ENCODE data around the gene TEF. TPM values are rescaled to one million over a fixed set of nuclear protein-coding genes. Genes with fewer than 3 reads are reported as not detected.

Gene TEF
- total and polyA plus RNA-seq, 2 donors from 2014 or later: 19.4 to 34.9 TPM

DNA sequence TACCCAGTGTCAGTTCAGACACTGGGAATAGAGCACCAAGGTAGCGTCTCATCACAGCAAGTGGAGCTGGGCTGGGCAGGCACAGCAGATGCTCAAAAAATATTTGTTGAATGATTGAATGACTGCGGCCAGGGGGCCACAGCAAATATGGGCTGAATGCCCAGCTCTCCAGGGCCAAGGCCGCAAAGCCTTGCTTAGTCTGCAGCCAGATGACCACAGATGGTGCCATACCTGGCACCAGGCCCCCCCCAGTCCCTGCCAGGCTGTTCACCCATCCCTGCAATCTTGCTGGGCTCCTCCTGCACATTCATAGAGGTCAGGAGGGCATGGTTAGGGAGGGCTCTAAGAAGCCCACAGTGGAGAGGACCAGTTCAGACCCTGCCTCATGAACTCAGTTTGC is 47.5 kb upstream of the TEF start:
- FAIRE-seq (no peak), DNase-seq (no peak)
- Histone ChIP-seq H3K27me3 (ENCODE audit: control insufficient read depth, insufficient read depth, low read length) (no peaks in the 10 kb centered on the region), H3K4me3 (ENCODE audit: low read length in 3 of 3) (no peak overlapping the region), H3K36me3 (ENCODE audit: control insufficient read depth in 2 of 3, insufficient read depth in 3 of 3, low read length in 3 of 3) (peaks cover 2 to 49% (median 16%) of the 10 kb centered on the region in 3 donors), H3K9ac (ENCODE audit: low read length in 3 of 3) (no peak overlapping the region), H3K9me3 (ENCODE audit: control insufficient read depth in 2 of 3, insufficient read depth in 1 of 3, low read length in 3 of 3) (no peaks in the 10 kb centered on the region), H3K4me1 (ENCODE audit: control insufficient read depth in 2 of 3, insufficient read depth in 2 of 3, low read depth in 1 of 3, low read length in 3 of 3) (no peaks in the 10 kb centered on the region), H3K27ac (ENCODE audit: low read depth in 2 of 2, low read length in 2 of 2) (no peak overlapping the region)
- TF ChIP-seq, protein P1, sequence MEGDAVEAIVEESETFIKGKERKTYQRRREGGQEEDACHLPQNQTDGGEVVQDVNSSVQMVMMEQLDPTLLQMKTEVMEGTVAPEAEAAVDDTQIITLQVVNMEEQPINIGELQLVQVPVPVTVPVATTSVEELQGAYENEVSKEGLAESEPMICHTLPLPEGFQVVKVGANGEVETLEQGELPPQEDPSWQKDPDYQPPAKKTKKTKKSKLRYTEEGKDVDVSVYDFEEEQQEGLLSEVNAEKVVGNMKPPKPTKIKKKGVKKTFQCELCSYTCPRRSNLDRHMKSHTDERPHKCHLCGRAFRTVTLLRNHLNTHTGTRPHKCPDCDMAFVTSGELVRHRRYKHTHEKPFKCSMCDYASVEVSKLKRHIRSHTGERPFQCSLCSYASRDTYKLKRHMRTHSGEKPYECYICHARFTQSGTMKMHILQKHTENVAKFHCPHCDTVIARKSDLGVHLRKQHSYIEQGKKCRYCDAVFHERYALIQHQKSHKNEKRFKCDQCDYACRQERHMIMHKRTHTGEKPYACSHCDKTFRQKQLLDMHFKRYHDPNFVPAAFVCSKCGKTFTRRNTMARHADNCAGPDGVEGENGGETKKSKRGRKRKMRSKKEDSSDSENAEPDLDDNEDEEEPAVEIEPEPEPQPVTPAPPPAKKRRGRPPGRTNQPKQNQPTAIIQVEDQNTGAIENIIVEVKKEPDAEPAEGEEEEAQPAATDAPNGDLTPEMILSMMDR (IDR thresholded peaks at IDR 0.05; ENCODE audit: borderline replicate concordance, extremely low read depth, insufficient read depth): no peak
- intact Hi-C loops (cut with DNase I): no loop called here

DNA sequence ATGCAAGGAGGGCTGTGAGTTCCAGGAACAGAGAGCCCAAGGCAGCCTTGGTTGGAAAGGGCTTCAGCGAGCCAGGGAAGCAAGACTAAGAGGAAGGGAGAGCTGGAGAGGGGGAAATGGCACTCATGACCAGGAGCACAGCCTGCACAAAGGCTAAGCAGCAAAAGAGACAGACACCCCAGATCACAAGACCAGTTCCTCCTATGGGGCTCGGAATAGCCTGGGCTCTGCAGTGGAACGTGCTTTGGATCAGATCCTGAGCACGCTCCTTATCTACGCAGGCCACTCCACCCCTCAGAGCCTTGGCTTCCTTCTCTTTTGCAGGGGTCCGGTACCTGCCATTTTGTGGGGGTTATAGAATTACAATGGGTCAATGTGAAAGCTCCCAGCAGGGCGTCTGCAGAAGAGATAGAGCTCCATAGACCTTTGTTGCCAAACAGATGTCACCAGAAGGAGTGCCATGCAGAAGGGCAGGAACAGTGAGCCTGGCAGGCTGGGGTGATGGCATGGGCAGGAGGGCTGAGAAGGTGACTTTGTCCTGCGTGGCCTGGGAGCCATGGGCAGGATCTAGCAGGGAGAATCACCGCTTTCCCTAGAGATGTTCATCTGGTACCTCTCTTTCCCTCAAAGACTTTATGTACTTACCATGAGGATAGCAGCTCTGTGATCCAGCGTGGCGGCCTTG is 46.6 kb upstream of the TEF start:
- no peaks in the 10 kb centered on the region for H3K9me3 ChIP-seq (ENCODE audit: control insufficient read depth in 2 of 3, insufficient read depth in 1 of 3, low read length in 3 of 3)

DNA sequence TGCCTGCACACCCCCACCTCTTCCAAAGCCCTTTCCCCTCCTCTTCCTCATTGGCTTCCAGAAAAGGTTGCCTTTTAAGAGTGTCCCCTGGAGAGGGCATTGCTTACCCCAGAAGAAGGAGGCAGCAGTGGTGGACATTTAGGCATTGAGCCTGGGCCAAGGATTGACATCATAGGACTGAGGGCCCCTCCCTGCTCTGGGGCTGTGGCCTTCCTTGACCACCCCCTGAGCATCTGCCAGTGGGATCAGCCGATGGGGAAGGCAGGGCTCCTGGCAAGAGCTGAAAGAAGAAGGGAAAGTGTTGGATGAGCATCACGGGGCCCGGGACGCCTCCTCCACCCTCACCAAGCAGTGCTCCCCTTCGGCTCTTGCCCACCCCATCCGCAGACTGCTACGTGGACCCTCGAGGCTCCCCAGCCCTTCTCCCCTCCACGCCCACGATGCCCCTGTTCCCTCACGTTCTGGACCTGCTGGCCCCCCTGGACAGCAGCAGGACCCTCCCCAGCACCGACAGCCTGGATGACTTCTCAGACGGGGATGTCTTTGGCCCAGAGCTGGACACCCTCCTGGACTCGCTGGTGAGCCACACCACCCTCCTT is 43.0 kb upstream of the TEF start:
- Histone ChIP-seq H3K27ac (ENCODE audit: low read depth in 2 of 2, low read length in 2 of 2) (no peak overlapping the region), H3K27me3 (ENCODE audit: control insufficient read depth, insufficient read depth, low read length) (no peaks in the 10 kb centered on the region), H3K9ac (ENCODE audit: low read length in 3 of 3) (no peak overlapping the region), H3K4me3 (ENCODE audit: low read length in 3 of 3) (no peak overlapping the region), H3K36me3 (ENCODE audit: control insufficient read depth in 2 of 3, insufficient read depth in 3 of 3, low read length in 3 of 3) (peaks cover 0 to 28% (median 7%) of the 10 kb centered on the region in 3 donors), H3K4me1 (ENCODE audit: control insufficient read depth in 2 of 3, insufficient read depth in 2 of 3, low read depth in 1 of 3, low read length in 3 of 3) (peaks cover 0 to 5% (median 0%) of the 10 kb centered on the region in 3 donors), H3K9me3 (ENCODE audit: control insufficient read depth in 2 of 3, insufficient read depth in 1 of 3, low read length in 3 of 3) (no peaks in the 10 kb centered on the region)
- intact Hi-C loops (cut with DNase I): no loop called here
- TF ChIP-seq, protein P1 (IDR thresholded peaks at IDR 0.05; ENCODE audit: borderline replicate concordance, extremely low read depth, insufficient read depth): no peak
- FAIRE-seq (no peak), DNase-seq (no peak)

More for the DNA sequence above, 46.6 kb upstream of the TEF start:
- no peaks in the 10 kb centered on the region for H3K27me3 ChIP-seq (ENCODE audit: control insufficient read depth, insufficient read depth, low read length)
- no peaks in the 10 kb centered on the region for H3K4me1 ChIP-seq (ENCODE audit: control insufficient read depth in 2 of 3, insufficient read depth in 2 of 3, low read depth in 1 of 3, low read length in 3 of 3)
- H3K36me3 ChIP-seq (ENCODE audit: control insufficient read depth in 2 of 3, insufficient read depth in 3 of 3, low read length in 3 of 3): peaks cover 2 to 46% (median 12%) of the 10 kb centered on the region in 3 donors
- H3K9ac ChIP-seq (ENCODE audit: low read length in 3 of 3): no peak overlapping the region
- H3K4me3 ChIP-seq (ENCODE audit: low read length in 3 of 3): no peak overlapping the region
- DNase-seq (no peak), FAIRE-seq (no peak)
- TF ChIP-seq, protein P1 (IDR thresholded peaks at IDR 0.05; ENCODE audit: borderline replicate concordance, extremely low read depth, insufficient read depth): no peak
- H3K27ac ChIP-seq (ENCODE audit: low read depth in 2 of 2, low read length in 2 of 2): no peak overlapping the region
- intact Hi-C loops (cut with DNase I): no loop called here

Data from kidney (tissue), 14 donors.